ENCODE results near the gene SLC6A11. TPM values are rescaled to one million over a fixed set of nuclear protein-coding genes. Genes with fewer than 3 reads are reported as not detected.

Gene SLC6A11
- total RNA-seq, 4 donors from 2014 or later, result 6.2 to 13.4 (median 9.5) TPM

DNA sequence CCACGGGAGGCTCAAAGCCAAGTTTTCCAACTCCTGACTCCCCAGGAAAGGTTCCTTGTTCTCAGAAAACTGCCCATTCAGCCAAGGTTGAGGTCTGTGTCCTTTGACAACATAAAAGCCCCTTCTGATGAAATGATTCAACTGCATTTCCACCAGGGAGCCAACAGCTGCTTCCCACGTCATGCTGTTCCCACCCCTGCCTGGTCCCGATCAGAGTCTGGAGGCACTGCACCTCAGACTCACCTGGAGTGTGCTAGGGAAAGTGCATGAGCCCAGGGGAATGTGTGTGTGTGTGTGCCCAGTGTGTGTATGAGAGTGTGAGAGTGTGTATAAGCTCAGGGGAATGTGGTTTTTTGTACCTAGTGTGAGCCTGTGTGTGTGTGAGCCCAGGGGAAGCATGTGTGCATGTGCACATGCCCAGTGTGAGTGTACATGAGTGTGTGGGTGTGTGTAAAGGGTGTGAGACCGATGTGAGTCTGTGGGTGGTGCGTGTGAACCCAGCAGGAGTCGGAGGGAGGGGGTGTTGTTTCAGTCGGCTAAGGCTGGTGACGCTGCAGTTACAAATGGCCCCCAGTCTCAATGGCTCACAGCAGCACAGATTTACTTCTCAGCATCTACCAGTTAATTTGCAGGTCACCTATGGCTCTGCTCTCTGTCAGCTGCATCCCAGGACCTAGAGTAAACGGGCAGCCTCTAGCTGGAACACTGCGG lies 156.2 kb downstream of the SLC6A11 start:
- H3K4me3 ChIP-seq, result no peak overlapping the region
- no peak overlapping the region for H3K27ac ChIP-seq
- no peaks in the 10 kb centered on the region for H3K9me3 ChIP-seq
- WGBS, 2 donors, result 29 to 51% methylated on average over 8 to 10 of the region's 10 CpGs
- no peaks in the 10 kb centered on the region for H3K4me1 ChIP-seq
- H3K27me3 ChIP-seq, result peaks cover 0 to 90% (median 0%) of the 10 kb centered on the region in 4 donors
- no peaks in the 10 kb centered on the region for H3K36me3 ChIP-seq
- DNase-seq, result no peak
- no peak for TF ChIP-seq POLR2A (IDR thresholded peaks at IDR 0.05)
- TF ChIP-seq, protein P1, sequence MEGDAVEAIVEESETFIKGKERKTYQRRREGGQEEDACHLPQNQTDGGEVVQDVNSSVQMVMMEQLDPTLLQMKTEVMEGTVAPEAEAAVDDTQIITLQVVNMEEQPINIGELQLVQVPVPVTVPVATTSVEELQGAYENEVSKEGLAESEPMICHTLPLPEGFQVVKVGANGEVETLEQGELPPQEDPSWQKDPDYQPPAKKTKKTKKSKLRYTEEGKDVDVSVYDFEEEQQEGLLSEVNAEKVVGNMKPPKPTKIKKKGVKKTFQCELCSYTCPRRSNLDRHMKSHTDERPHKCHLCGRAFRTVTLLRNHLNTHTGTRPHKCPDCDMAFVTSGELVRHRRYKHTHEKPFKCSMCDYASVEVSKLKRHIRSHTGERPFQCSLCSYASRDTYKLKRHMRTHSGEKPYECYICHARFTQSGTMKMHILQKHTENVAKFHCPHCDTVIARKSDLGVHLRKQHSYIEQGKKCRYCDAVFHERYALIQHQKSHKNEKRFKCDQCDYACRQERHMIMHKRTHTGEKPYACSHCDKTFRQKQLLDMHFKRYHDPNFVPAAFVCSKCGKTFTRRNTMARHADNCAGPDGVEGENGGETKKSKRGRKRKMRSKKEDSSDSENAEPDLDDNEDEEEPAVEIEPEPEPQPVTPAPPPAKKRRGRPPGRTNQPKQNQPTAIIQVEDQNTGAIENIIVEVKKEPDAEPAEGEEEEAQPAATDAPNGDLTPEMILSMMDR (IDR thresholded peaks at IDR 0.05), result no peak
- intact Hi-C loops (cut with DNase I), result no loop called here

DNA sequence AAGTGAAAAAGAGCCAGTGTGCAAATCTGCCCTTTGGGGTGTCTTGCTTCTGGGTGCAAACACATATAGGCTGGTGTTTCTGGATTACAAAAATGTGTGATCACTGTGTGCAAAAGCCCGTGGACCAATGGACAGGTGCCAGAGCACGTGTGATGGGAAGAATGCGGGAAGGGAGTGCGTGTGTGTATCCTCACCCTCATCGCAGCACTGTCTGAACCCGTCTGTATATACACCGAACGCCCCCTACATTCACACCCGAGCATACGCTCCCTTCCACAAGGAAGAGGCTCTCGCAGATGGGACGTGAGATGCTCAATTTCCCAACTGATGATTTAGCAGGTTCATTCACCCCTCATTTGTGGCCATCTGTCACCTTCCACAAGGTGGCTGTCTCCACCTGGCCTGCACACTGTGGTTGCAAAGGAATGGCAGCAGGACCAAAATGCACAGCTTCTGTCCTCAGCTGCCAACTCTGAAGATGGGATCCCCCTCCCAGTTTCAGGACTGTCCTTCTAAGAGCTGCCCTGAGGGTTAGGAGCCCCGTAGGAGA lies 157.1 kb downstream of the SLC6A11 start:
- no peaks in the 10 kb centered on the region for H3K9me3 ChIP-seq
- WGBS, 2 donors, result 63 to 77% methylated on average over 12 to 13 of the region's 13 CpGs
- H3K36me3 ChIP-seq, result no peaks in the 10 kb centered on the region
- DNase-seq, result no peak
- peaks cover 0 to 90% (median 0%) of the 10 kb centered on the region in 4 donors for H3K27me3 ChIP-seq
- no peak for TF ChIP-seq POLR2A (IDR thresholded peaks at IDR 0.05)
- TF ChIP-seq, protein P1 (IDR thresholded peaks at IDR 0.05), result peak in 2 of 6 experiments; percentile 5 to 26
- H3K4me1 ChIP-seq, result no peaks in the 10 kb centered on the region
- intact Hi-C loops (cut with DNase I), result no loop called here
- H3K4me3 ChIP-seq, result no peak overlapping the region
- no peak overlapping the region for H3K27ac ChIP-seq

DNA sequence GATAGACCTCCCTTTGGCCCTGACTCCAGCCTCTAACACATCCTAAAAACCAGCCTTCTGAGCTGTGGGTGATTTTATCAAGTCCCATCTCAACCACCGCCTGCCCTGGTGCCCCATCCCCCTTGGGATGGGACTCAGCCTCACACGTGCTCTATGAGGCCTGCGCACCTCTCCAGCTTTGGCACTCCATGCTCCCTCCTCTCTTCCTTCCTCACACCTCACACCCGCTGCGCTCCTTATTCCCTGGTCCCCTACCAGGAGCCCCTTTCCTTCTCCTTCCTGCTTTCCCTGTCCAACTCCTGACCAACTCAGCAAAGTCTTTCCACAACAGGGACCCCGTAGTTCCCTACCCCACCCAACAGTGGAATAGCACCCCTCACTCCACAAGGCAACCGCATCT lies 158.1 kb downstream of the SLC6A11 start:
- DNase-seq, result no peak
- Histone ChIP-seq H3K4me1 (no peaks in the 10 kb centered on the region), H3K27ac (no peak overlapping the region), H3K9me3 (no peaks in the 10 kb centered on the region), H3K27me3 (peaks cover 0 to 86% (median 0%) of the 10 kb centered on the region in 4 donors), H3K36me3 (no peaks in the 10 kb centered on the region), H3K4me3 (no peak overlapping the region)
- WGBS, 2 donors, result 83 to 86% methylated on average over 7 of the region's 7 CpGs
- intact Hi-C loops (cut with DNase I), result no loop called here
- TF ChIP-seq, protein P1 (IDR thresholded peaks at IDR 0.05), result no peak
- TF ChIP-seq POLR2A (IDR thresholded peaks at IDR 0.05), result no peak

DNA sequence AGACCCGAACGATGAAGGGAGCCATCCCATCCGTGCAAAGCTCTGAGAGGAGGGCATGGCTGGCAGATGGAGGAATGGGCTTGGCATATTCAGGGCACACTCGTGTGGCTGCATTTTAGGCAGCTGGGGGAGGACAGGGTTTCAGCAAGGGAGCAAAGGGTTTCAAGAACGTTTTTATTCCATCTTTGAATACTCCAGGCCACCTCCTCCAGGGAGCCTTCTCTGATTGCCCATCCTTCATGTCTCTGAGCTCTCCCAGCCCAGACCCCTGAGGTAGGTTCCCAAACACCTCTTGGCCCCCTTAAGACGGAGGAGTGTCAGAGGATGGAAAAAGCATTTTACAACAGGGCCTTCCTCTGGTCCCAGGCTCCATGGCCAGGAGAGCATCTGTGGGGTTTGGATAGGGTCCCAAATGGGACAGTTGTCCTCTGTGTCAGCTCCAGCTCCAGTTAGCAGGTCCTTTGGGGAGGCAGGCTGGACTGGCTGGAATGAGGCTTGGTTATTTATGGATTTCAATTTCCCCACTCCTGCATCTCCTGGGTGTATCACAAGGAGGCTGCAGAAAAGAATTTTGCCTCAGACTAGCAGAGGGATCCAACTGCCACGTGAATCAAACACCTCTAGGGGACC lies 158.8 kb downstream of the SLC6A11 start:
- TF ChIP-seq, protein P1 (IDR thresholded peaks at IDR 0.05), result no peak
- no peak for TF ChIP-seq POLR2A (IDR thresholded peaks at IDR 0.05)
- 66 to 70% methylated on average over 3 to 6 of the region's 7 CpGs for WGBS, 2 donors
- intact Hi-C loops (cut with DNase I), result no loop called here
- Histone ChIP-seq H3K27ac (no peak overlapping the region), H3K4me3 (no peak overlapping the region), H3K36me3 (no peaks in the 10 kb centered on the region), H3K4me1 (no peaks in the 10 kb centered on the region), H3K9me3 (no peaks in the 10 kb centered on the region), H3K27me3 (peaks cover 0 to 84% (median 0%) of the 10 kb centered on the region in 4 donors)
- DNase-seq, result no peak

DNA sequence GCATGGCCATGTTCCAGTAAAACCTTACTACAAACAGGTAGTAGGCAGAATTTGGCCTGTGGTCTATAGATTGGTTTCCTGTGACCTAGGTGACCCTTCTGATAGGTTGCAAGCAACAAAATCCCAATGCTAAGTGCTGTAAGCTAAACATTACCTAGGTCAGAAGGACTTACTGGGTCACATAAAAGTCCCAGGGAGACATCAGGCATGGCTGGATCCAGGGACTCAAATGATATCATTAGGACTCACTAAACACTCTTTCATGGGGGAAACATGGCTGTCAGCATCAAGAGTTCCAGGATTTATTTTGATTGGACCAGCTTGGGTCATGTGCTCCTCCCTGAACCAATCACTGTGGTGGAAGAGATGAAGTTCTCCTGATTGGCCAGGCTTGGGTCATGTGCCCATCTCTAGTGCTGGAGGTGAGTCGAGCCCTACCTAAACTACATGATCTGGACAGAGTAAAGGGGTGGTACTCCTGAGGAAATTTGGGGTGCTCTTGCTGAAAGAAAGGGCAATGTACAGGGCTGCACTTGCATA lies 159.7 kb downstream of the SLC6A11 start:
- peaks cover 0 to 84% (median 0%) of the 10 kb centered on the region in 4 donors for H3K27me3 ChIP-seq
- no peaks in the 10 kb centered on the region for H3K36me3 ChIP-seq
- TF ChIP-seq, protein P1 (IDR thresholded peaks at IDR 0.05), result no peak
- no peak for TF ChIP-seq POLR2A (IDR thresholded peaks at IDR 0.05)
- H3K4me1 ChIP-seq, result no peaks in the 10 kb centered on the region
- no peaks in the 10 kb centered on the region for H3K9me3 ChIP-seq
- H3K27ac ChIP-seq, result no peak overlapping the region
- DNase-seq, result no peak
- intact Hi-C loops (cut with DNase I), result no loop called here
- H3K4me3 ChIP-seq, result no peak overlapping the region
- WGBS, 2 donors, result 67 to 88% methylated on average over 1 of the region's 1 CpG

Data from esophagus squamous epithelium (tissue), 5 donors.